GM21360 (cell line): ENCODE results near the gene RERE.

Source experiments
- ATAC-seq: cut with Tn5 transposase; IDR thresholded peaks from one replicate; pipeline ENCODE4 v1.9.1; 2021; ENCODE audit warnings: mild to moderate bottlenecking, moderate library complexity; ENCODE audit not compliant: unreplicated experiment

RERE gene

DNA sequence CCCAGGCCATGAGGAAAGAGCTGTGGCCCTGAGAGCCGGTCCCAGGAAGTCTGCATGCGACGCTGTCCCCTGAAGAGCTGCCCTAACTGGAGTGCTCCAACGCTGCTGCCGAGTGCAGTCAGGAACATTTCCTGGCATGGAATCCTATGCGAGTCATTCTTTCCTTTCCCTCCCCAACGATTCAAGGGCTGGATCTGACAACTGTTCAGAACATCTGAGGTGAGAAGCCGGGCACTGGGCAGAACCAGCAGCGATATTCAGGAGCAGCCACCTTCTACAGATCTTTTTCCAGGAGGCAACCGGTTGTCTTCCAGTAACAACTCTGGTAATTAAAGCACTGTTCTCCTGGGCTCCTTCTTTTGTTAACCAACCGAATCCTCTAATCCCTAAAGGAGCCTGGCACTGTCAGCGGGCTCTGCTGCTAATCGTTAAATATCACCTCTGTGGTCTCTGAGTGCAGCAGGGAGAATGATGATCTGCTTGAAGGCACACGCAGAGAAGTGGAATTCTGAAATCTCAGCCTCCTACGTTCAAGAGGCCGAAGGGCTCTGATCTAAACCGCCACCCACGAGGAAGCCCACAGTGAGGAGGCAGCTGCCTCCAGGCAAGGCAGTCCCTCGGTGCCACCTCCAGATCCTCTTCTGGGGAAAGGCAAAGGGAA, 443.7 kb downstream of the RERE start:
- ATAC-seq = no peak

DNA sequence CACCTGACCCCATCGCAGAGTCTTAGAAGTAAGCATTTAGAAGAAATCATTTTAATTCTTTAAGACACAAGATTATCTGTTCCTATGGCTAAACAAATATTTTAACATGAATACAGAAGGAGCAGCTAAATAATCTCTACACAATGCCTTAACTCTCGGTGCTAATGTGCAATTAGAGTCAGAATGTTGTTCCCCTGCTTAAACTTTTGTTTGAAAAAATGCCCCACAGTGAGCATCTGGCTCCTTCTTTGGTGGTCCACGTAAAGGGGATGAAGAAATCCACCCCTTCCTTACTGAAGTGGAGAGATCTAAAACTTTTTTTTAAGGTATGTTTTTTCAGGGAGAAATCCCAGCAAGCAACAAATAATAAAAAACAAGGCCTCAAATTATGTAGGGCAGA, 444.3 kb downstream of the RERE start:
- ATAC-seq = no peak

DNA sequence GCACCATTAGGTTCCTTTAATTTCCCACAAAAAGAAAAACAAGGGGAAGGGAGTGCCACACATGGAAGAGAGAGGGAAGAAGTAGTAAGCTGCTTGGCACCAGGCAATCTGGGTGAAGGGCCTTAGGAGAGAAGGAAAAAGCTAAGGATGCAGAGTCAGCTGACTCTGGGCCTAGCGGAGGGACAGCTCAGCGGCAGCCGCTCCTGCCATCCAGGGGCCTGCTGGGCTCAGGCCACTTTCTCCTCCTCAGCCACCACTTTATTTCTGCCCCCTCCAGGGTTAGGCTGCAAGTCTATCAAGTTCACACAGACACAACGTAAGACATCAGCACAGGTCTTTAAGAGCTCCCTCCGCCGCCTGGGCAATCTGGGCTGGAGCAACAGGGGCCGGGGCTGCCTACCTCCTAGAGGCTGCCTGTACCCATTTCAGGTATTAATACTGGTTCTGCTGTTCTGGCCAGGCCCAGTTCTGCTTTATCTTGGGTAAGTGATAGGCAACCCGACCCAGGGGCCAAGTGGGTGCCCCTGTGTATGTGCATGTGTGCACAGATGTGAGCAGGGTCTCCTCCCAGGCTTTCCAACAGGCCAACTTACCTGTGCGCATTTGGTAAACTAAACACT, 446.0 kb downstream of the RERE start:
- ATAC-seq = no peak

DNA sequence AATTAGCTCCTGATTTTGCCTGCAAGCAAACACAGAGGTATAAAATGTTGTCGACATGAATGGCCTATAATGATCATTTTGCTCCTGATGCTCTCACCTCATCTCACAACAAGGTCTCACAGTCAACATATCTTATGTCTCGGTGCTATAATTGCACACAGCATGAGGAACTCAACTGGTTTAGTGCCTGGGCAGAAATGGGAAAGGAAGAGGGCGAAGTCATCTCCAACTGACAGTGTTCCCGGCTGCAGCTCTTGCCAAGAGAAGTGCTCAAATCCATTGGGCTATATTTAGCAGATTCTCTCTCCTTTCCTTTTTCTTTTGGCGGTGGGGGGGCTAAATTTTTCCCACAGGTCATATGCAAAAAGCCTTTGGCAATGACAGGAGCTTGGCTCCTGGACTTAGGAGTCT, 446.5 kb downstream of the RERE start:
- ATAC-seq = no peak

DNA sequence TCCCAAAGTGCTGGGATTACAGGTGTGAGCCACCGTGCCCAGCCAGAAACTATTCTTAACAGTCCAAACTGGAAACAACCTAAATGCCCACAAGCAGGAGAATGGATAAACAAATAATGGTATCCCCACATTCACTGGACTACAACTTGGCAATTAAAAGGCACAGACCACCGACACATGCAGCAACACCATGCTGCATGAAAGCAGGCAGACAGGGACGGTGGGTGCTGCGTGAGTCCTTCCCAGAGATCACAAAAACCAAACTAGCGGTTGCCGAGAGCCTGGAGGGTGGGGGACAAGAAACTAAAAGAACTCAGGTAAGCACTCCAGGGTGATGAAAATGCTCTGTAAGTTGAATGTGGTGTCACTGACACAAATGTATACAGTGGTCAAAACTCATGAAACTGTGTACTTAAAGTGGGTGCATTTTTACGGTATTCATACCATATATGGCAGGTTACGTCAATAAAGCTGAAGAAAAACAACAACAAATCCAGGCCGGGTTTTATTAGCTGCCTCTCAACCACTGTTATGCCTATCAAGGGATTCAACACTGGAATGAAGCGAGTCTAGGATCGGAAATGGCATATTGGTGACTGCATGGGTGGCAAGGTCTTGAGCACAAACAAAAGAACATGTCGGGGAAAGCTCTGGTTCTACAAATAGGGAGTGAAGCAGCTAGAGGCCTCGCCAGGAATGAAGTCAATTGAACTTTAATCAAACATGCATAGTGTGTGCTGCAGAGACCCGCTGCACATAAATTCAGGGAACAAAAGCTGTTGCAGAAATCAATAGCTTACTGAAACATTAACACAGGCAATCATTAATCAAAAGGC, 447.2 kb downstream of the RERE start:
- no peak for ATAC-seq

DNA sequence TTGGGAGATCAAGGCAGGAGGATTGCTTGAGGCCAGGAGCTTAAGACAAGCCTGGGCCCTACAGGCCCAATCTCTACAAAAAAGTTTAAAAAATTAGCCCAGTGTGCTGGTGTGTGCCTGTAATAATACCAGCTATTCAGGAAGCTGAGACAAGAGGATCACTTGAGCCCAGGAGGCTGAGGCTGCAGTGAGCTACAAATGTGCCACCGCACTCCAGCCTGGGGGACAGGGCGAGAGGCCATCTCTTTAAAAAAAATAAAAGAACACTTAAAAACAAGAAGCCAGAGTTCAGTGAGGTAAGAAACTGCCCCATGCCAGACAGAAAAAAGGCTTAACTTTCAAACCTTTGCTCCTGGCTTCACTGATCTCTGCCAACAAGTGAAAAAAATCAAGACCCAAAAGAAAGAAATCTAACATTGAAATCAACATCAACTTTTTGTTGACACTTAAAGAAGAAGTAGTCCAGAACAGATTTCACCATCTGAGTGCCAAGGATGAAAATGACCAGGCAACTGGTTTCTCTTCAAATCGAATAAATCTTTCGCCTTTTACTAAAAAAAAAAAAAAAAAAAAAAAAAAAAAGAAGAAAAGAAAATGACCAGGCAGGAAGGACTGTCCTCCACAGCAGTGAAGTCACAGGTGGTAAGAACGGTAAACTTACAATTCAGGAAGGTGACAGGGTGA, 448.3 kb downstream of the RERE start:
- no peak for ATAC-seq

DNA sequence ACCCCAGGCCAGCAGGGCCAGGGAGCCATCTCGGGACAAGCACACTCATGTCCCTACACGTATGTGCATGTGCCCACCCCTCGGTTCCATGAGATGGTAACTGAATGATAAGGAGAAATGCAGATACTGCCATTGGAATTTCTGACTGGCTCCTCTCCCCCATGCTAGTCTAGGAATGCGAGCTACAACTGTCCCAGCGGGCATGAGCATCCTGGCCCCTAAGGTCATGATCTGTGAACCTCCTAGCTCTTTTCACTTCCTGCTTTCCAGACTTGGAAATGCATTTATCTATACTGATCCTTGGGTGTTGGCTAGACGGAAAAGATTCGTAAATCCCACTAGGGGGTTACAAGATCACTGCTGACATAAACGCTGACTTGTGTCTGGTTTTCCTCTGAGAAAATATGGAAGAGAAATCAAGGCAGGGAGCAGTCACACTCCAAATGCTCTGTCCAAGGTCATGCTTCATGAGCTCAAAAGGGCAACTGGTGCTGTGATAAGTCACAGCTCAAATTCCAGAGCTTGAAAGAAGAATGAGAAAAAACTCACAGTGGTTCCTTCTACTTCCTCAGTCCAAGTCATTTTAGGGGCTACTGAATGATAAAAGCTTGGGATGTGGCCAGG, 449.8 kb downstream of the RERE start:
- ATAC-seq = no peak

DNA sequence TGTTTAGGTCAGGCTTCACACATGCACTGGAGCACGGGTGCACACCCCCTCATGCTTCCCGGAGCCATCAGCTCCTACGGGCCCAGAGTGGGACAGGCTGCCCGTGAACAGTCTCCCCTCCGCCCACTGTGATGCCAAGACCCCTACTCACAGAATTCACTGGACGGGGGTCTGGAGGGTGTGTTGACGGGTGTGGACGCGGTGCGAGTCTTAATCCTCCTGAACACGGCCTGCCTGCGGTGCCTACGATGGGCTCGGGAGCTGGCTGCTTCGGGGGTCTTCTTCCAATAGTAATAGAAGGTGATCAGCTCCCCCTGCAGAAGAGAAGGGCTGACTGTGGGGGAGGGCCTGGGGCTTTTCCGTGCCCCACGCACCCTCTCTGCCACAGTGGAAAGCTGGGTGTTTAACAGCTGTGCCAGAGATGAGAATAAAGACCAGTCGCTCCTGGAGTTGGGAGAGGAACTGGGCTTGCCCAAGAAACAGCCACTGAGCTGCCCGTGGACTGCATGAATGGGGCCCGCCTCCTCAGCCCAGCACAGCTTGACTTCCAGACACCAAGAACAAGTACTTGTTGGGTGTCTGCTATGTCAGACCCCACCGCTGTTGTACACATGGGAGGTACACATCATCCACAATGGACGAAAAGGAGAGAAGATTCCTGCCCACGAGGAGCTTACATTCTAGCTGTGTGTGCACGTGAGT, 451.6 kb downstream of the RERE start:
- no peak for ATAC-seq

DNA sequence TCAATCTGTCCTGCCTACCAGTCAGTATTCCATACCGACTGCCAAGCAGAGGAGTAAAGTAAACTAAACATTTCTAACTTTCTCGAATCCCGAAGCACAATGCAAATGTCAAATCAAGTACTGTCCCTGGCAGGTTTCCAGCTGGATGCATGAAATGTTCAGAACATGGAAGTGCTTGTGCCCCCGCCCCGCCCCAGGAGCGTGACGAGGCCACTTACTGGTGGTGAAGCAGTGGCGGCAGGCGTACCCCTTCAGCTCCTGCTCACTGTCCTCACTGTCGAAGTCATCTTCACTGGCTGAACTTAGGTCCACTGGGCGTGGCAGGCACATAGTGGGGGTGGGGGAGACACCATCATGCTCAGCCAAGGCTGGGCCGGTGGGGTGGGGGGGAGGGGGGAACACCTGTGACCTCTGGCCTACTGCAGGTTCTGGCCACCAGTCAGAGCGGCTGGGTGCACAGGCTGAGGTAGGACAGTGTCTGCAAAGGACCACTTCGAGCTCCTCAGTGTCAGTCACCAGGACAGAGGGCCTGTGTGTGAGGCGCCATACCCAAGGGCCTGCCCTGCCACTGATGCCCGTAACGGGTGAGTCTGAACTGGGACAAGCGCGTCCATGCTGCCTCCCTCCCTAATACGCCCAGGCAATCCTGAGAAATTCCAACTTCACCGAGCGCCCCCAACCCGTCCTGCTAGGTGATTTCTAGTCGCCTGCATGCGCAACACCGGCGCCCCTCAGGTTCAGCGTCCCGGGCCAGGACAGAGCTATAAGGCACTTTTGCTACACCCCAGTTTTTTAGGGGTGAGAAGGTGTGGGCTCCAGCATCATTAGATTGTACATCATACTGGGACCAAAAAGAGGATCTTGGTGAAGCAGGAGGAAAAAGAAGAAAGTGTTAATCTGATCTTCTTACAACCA, 452.7 kb downstream of the RERE start:
- no peak for ATAC-seq

DNA sequence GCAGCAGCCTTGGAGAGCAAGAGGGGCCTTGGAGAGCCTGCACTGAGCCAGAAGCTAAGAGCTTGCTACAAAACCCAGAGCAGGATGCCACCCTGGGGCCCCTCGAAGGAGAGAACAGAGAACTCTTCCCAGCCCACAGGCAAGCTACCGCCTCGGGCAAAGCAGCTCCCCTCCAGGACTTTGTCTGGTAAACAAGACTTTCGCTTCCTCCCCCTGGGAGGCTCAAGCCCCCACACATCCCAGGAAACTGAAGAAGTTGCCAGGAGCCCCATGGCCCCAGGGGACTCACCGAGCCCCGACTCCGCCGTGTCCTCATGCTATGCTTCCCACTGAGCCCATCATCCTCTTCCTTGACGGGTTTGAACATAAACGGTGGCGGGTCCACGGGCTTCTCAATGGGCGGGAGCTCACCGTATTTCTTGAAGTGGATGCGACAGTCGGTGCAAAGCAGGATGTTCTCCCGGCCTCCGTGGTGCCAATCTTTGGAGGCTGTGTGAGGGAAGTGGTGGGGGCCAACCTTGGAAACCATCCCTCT, 453.6 kb downstream of the RERE start:
- no peak for ATAC-seq

DNA sequence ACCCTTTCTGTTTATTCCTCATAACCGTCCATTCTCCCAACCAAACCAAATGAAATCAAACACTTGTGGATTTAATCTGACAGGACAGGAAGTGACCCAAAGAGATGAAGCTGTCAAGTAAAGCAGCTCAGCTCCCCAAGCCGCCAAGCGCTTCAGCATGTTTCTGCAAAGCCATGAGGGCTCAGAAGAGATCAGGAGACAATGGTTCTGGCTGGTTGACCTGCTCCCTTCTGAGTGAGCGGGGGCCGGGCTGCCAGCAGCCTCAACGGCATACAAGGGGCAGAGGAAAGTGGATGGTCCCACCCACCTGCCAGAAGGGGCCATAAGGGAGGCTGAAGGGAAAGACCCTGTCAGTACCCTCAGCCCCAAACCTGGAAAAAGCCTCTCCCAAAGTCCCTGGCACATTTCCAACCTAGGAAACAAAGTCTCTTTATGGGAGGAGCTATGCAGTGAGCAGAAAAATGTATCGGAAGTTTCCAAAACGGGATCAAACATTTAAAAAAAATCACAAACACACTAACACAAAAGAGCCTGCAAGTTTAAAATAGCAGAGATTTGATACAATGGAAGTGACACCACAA, 454.2 kb downstream of the RERE start:
- no peak for ATAC-seq

DNA sequence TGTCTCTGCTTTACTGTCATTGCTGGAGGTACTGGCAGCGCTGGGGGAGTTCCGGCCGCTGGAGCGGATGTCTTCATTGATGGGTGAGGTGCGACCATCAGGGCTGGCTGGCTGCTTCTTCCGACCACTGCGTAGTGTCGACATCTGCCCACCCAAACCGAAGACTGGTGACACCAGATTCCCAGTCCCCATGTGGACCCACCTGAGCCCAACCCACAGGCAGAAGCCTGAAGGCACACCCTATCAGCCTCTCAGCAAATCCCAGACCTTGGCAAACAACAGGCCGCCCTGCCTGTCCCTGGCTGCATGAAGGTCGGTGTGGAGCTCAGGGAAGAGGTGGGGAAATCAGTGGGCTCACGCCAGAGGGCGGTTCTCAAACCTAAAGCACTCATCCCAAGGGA, 454.7 kb downstream of the RERE start:
- no peak for ATAC-seq

DNA sequence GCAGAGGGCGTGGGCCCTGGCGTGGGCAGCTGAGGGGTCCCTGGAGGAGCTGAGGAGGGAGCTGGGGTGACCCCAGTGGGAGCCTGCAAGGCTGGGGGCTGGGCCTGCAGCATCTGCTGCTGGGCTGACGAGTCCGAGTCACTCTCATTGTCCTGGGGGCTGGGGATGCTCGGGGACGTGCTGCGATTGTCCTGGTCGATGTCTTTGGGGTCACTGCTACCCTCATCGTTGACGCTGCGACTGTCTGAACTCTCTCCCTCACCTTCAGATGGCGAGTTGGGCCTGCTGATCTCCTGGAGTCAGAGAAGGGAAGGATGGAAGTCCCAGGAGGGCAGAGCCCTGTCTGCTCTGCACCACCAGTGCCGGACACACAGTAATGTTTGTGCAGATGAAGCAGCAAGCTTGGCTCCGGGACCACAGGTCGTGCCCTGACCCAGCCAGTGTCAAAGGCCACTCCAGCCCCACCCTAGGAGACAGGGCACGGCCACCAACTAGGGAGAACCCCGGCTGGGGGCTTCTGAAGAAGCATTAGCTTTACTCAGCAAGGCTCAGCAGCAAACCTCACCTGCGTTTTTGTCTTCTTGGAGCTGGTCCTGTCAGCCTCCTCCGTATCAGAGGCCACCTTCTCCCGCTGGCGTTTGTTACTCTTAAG, 456.1 kb downstream of the RERE start:
- no peak for ATAC-seq

DNA sequence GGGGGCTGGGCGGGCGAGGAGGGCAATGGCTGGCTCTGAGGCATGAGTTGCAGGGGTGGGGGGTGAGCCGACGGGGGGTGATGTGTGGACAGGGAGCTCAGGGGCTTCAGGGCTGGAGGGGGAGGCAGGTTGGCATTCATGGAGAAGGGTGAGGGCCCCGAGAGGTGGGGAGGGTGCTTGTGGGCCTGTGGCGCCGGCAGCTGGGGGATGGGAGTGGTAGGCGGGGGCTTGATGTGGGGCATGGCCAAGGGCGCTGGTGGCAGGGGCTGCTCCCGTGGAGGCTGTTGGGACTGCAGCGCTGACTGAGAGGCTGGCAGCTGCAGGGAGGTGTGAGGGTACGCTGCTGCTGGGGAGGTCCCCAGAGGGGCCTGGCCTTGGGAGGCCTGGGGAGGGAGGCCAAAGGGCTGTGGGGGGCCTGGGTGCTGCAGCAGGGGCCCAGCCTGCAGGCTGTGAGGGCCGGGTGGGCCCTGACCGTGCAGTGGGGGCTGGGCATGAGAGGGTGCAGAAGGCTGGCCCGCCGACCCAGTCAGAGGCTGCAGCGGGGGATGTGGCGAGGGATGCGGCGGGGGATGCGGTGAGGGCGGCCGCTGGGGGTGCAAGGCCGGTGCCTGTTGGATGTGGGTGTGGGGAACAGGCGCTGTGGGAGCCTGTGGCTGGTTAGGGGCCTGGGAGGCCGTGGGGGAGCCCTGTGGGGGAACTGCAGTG, 456.8 kb downstream of the RERE start:
- no peak for ATAC-seq

DNA sequence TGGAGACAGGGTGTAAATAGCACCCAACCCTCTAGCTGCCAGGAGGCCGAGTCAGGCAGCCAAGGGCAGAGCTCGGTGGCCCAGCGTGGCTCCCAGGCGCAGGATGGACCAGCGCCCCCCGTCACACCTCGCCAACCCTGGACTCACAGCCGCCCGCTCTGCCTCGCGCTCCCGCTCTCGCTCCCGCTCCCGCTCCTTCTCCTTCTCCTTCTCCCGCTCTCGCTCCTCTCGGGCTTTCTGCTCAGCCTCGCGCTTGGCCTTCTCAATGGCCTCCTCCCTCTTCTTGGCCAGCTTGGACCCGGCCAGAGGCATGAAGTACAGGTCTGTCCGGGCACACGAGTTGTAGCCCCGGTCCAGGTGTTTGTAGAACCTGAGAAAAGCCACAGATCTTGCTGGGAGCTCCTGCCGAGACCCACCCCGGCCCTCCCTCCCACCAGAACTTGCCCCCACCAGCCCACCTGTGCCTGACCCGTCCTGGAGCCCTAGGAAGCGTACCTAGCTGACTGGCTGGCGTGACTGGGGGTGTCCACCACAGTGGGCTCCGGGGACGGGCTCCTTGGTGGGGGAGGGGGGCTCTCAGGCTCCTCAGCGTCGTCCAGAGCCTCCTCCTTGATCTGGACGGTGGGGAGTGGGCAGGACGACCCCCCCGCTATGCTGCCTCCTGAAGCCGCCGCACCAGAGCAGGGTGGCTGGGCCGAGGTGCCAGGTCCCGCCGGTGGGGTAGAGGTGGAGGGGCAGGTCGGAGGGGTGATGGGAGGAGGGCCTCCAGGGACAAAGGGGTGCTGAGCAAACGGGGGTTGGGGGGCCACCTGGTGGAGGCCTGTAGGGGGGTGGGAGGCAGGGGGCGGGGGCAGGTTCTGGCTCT, 457.6 kb downstream of the RERE start:
- ATAC-seq = no peak

DNA sequence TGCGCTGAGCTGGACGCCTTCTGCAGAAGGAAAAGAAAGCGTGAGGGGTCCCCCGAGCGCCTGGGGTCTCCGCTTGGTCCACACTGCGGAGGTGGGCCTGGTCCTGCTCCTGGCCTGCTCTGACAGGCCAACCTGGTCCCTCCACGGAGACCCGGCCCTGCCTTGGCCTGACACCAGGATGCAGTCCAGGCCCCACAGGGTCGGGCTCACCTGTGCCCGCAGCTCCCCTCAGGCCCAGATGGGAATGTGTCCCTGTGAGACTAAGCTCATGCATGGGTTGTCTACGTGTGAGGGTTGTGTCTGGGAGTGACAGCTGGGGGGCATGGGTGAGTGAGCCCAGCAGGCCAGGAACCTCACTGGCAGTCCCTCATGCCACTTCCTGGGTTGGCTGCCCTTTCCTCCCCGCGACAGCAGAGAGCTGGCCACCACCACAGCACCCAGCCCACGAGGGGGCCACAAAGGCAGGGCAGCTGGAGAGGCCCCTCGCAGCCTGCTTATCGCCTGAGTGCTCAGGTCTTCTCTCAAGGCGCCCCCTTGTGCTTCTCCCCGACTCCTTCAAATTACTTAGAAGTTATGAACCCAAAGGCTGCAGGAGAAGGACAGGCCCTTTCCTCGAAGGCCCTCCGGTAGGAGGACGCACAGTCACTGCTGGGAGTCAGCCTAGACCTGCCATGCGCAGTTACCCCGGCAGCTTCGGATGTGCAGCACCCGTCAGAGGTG, 458.4 kb downstream of the RERE start:
- no peak for ATAC-seq
